K562 (cell line): ENCODE measurements around the gene ZNF577. TPM values are rescaled to one million over a fixed set of nuclear protein-coding genes. Genes with fewer than 3 reads are reported as not detected.

Experiments used
- ATAC-seq: fragments of 200-7000 bp; cut with Tn5 transposase; 3 replicates; pipeline ENCODE4 v1.9.1; 2020; ENCODE audit warnings: moderate library complexity
- BruUV-seq: library from RNA; stranded (reverse); fragments of 400-500 nt; replicated peaks from 2 replicates; lab custom pipeline; 2021; lab: Mats Ljungman, UMichigan
- CTCF ChIA-PET: fragments of 300-600 bp; formaldehyde crosslinking; extraction: SDS; loops from one replicate; lab custom pipeline; 2021; ENCODE audit warnings: low intra/inter-chr PET ratio; lab: Yijun Ruan, JAX
- POLR2A ChIA-PET: fragments of 300-600, 350-650 bp; sonication (Branson Sonifier 250); formaldehyde crosslinking; extraction: SDS; loops from one replicate; lab custom pipeline; 2021; ENCODE audit warnings: antibody characterized with exemption, inconsistent platforms; lab: Yijun Ruan, JAX
- DNase-seq, 4 experiments: peaks; one replicate each; pipeline versions ENCODE4 v3.0.0 to v3.0.0-alpha.2; 2011 to 2018; ENCODE audit warnings: low spot score in 3 of 4, mixed read lengths in 3 of 4; ENCODE audit errors: extremely low read depth in 1 of 4
- FAIRE-seq: peaks from 2 replicates; lab custom pipeline; 2011; peaks lifted over from hg19 to GRCh38; lab: Jason Lieb, UNC
- H2AFZ ChIP-seq: 2 replicates; pipeline ENCODE4 v1.6.0; 2011; ENCODE audit warnings: low read depth, low read length, control low read depth, inconsistent platforms
- H3K27ac ChIP-seq: fragments of 200-600 bp; 3 replicates; pipeline ENCODE4 v1.8.0; 2011; ENCODE audit warnings: low read depth, mild to moderate bottlenecking, control low read depth, inconsistent platforms, low read length, moderate library complexity, mixed read lengths; ENCODE audit errors: extremely low read depth
- H3K27me3 ChIP-seq, 2 experiments: fragments of 300-600 bp in 1 of 2; 2 replicates in 1 of 2; 3 replicates in 1 of 2; pipeline versions ENCODE4 v1.6.0 to v1.8.0; 2011; ENCODE audit warnings: inconsistent platforms in 2 of 2, low read length in 2 of 2, mild to moderate bottlenecking in 1 of 2, mixed read lengths in 1 of 2, moderate library complexity in 1 of 2; ENCODE audit not compliant: control insufficient read depth in 2 of 2, insufficient read depth in 2 of 2
- H3K36me3 ChIP-seq: fragments of 300-600 bp; 3 replicates; pipeline ENCODE4 v1.8.0; 2011; ENCODE audit warnings: mild to moderate bottlenecking, low read length, inconsistent platforms; ENCODE audit not compliant: control insufficient read depth, insufficient read depth
- H3K4me1 ChIP-seq, 2 experiments: fragments of 200-600 bp in 1 of 2; replicated peaks in 1 of 2; 2 replicates in 1 of 2; 3 replicates in 1 of 2; pipeline versions ENCODE4 v1.5.1 to v1.8.0; 2011; ENCODE audit warnings: inconsistent platforms in 2 of 2, low read length in 2 of 2, mild to moderate bottlenecking in 1 of 2, mixed read lengths in 1 of 2, moderate library complexity in 1 of 2; ENCODE audit not compliant: control insufficient read depth in 2 of 2, insufficient read depth in 2 of 2
- H3K4me2 ChIP-seq: 2 replicates; pipeline ENCODE4 v1.6.1; 2011; ENCODE audit warnings: low read length, control low read depth, inconsistent platforms, mixed read lengths; ENCODE audit not compliant: insufficient read depth
- H3K4me3 ChIP-seq: fragments of 200-600 bp; sonication (generic), shearing (Covaris generic); 2 replicates; pipeline ENCODE4 v1.5.1; 2016; ENCODE audit warnings: control low read depth, inconsistent platforms
- H3K79me2 ChIP-seq: fragments of 200-600 bp; 3 replicates; pipeline ENCODE4 v1.8.0; 2011; ENCODE audit warnings: low read length, inconsistent platforms; ENCODE audit not compliant: control insufficient read depth, insufficient read depth
- H3K9ac ChIP-seq, 2 experiments: 2 replicates each; pipeline versions ENCODE4 v1.6.0 to v1.6.1; 2011; ENCODE audit warnings: low read depth in 2 of 2, low read length in 2 of 2, control low read depth in 1 of 2, inconsistent platforms in 1 of 2, mild to moderate bottlenecking in 1 of 2, mixed read lengths in 1 of 2; ENCODE audit not compliant: insufficient read depth in 1 of 2
- H3K9me1 ChIP-seq: one replicate; pipeline ENCODE4 v1.6.0; 2011; ENCODE audit warnings: inconsistent platforms, mild to moderate bottlenecking, low read length, moderate library complexity; ENCODE audit not compliant: control insufficient read depth, insufficient read depth
- H3K9me3 ChIP-seq: replicated peaks from 2 replicates; pipeline ENCODE4 v1.5.1; 2011; ENCODE audit warnings: low read depth, low read length, inconsistent platforms; ENCODE audit not compliant: control insufficient read depth, insufficient read depth
- H4K20me1 ChIP-seq: replicated peaks from 2 replicates; pipeline ENCODE4 v1.6.1; 2011; ENCODE audit warnings: low read length, inconsistent platforms, mixed read lengths; ENCODE audit not compliant: control insufficient read depth, insufficient read depth
- ASH1L ChIP-seq: fragments of 450-650 bp; IDR thresholded peaks from 2 replicates; pipeline ENCODE4 v1.6.1; 2018; ENCODE audit warnings: borderline replicate concordance, mild to moderate bottlenecking, low read depth; ENCODE audit not compliant: partially characterized antibody
- CREB1 ChIP-seq, 2 experiments: sonication (generic) in 1 of 2; formaldehyde crosslinking in 1 of 2; IDR thresholded peaks; 2 replicates each; pipeline versions ENCODE4 v1.6.1 to v1.8.0; 2012 to 2022; ENCODE audit warnings: inconsistent platforms in 1 of 2, mild to moderate bottlenecking in 1 of 2, missing genetic modification reagents in 1 of 2, moderate library complexity in 1 of 2
- CSDE1 ChIP-seq, 2 experiments: fragments of 450-650 bp; IDR thresholded peaks; 2 replicates each; pipeline ENCODE4 v1.6.1; 2016; ENCODE audit warnings: mild to moderate bottlenecking in 1 of 2
- ERF ChIP-seq: fragments of 450-650 bp; formaldehyde crosslinking; IDR thresholded peaks from 2 replicates; pipeline ENCODE4 v1.4.0; 2020; ENCODE audit warnings: mild to moderate bottlenecking, mixed read lengths
- JUND ChIP-seq, 2 experiments: IDR thresholded peaks; 2 replicates in 1 of 2; 3 replicates in 1 of 2; pipeline ENCODE4 v1.6.1; 2011; ENCODE audit warnings: borderline replicate concordance in 2 of 2, low read depth in 2 of 2, low read length in 2 of 2, improper control_type of control experiment in 1 of 2, missing biosample characterization in 1 of 2, missing genetic modification characterization in 1 of 2, missing genetic modification reagents in 1 of 2
- NCOA1 ChIP-seq: fragments of 450-650 bp; IDR thresholded peaks from 2 replicates; pipeline ENCODE4 v1.6.1; 2016; ENCODE audit warnings: low read depth
- POLR2A ChIP-seq: fragments of 450-650 bp; conservative IDR thresholded peaks from 2 replicates; pipeline ENCODE4 v1.6.1; 2016
- PYGO2 ChIP-seq: fragments of 450-650 bp; IDR thresholded peaks from 2 replicates; pipeline ENCODE4 v1.6.1; 2016; ENCODE audit warnings: mild to moderate bottlenecking, missing genetic modification characterization, moderate library complexity, missing compliant biosample characterization
- SIN3B ChIP-seq: fragments of 450-650 bp; IDR thresholded peaks from 2 replicates; pipeline ENCODE4 v1.6.1; 2017; ENCODE audit warnings: low read depth, mild to moderate bottlenecking, moderate library complexity
- SPI1 ChIP-seq: IDR thresholded peaks from 2 replicates; pipeline ENCODE4 v1.6.1; 2011; ENCODE audit warnings: low read depth, low read length, control low read depth, borderline replicate concordance
- ZBTB7A ChIP-seq: IDR thresholded peaks from 2 replicates; pipeline ENCODE4 v1.6.1; 2011; ENCODE audit warnings: low read depth, mild to moderate bottlenecking, low read length, moderate library complexity, borderline replicate concordance; ENCODE audit not compliant: control insufficient read depth
- WGBS: fragments of 100-300 bp; shearing (Covaris generic); methylation state at CpG from one replicate; pipeline ENCODE4 v1.1.6; 2016; ENCODE audit warnings: low coverage, mixed read lengths; ENCODE audit not compliant: insufficient coverage; ENCODE audit errors: missing lambda C conversion rate; 5-methylcytosine and 5-hydroxymethylcytosine counted together
- in situ Hi-C: fragments of 300-500 bp; cut with MboI; formaldehyde crosslinking; loops from 4 replicates; pipeline ENCODE4 v1.15.0; 2018; ENCODE audit warnings: inconsistent platforms, mixed read lengths
- intact Hi-C: fragments of 100-400 bp; cut with micrococcal nuclease; formaldehyde crosslinking; loops from 2 replicates; pipeline ENCODE4 v1.14.2; 2022
- polyA plus RNA-seq, 8 experiments: library from polyadenylated mRNA; depleted of rRNA in 4 of 8; stranded (reverse) in 5 of 8; unstranded in 3 of 8; fragments of >200 nt; fragmentation: Nextera tagmentation in 2 of 8; fragmentation: Illumina TruSeq in 1 of 8; extraction: Ambion mirVana in 2 of 8; extraction: Trizol in 1 of 8; gene quantifications; 2 replicates each; pipeline versions ENCODE4 v1.2.1 to v1.2.3, GENCODE V29; 2011 to 2014; ENCODE audit warnings: inconsistent platforms in 1 of 8, missing spikeins in 1 of 8
- total RNA-seq, 7 experiments: library from RNA; depleted of rRNA in 6 of 7; stranded (reverse); fragments of >200 nt in 6 of 7; fragmentation: Illumina TruSeq in 2 of 7; extraction: Trizol in 2 of 7; gene quantifications; 2 replicates each; pipeline versions ENCODE4 v1.2.1 to v1.2.3, GENCODE V29; 2011 to 2021; ENCODE audit warnings: low replicate concordance in 1 of 7
- TF ChIP-seq, protein P1 (sequence below): fragments of 200-800 bp; sonication (Bioruptor generic); IDR thresholded peaks from 2 replicates; pipeline ENCODE4 v1.6.1; 2017; ENCODE audit warnings: missing genetic modification characterization, missing compliant biosample characterization
- TF ChIP-seq, protein P2 (sequence below): fragments of 450-650 bp; IDR thresholded peaks from 2 replicates; pipeline ENCODE4 v1.7.0; 2016; ENCODE audit warnings: borderline replicate concordance
- TF ChIP-seq, protein P3 (sequence below): fragments of 450-650 bp; formaldehyde crosslinking; IDR thresholded peaks from 2 replicates; pipeline ENCODE4 v1.4.0; 2020; ENCODE audit warnings: mild to moderate bottlenecking, mixed read lengths

ZNF577 gene
- total and polyA plus RNA-seq, 9 of the 15 experiments (the other 6 are each of a cell fraction or from before 2014, with no cell fraction given), result 1.3 to 12.7 (median 7.0) TPM

DNA sequence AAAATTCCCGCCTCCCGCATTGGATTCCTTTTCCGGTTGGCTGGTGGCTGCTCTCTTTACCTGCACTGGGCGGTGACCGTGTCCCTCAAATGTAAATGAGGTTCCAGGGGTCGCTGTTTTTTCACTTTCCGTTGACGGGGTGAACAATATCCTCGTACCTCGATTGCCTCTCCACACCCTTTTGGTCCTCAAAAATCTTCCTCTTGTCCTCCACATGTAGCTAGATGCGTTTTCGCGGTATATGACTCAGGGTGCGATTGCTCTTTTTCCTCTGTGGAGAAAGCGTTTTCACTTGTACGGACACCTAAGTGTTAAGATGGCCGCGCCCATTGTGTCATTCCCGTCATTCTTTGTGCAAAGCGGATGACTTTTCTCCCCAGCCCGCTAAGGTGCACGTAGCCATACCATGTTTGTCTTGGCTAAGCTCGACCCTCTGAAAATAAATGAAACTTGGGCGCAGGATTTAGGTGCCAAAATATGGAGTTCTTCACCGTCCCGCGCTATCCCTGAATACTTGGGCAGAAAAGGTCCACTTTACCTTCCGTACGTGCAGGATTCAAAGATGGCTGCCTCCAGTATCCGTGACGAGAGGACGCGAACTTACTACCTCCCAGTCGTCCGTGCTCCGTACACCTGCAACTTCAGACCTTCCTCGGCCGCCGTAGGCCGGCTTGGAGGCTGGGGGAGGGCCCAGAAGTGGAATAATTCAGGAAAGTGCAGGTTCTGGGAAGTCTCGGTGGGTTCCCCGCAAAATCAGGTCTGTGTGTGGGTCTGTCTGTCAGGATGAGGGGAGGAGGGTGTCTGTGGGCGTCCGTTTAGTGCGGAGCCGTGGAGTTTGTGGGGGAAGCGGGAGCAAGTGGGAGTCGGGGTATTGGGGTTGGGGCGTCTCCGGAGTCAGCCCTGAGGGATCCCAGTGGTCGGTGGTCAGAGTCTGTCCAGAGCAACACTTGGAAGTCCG, 39.3 kb upstream of the ZNF577 start, which contains the start of gene ZNF613:
Gene ZNF613, plus strand, starts transcription at position 689 of the 958 bp plus-strand sequence. CDS start 8,749 bp downstream, outside the sequence.
- Histone ChIP-seq H3K9ac (peak within 1 kb of the TSS; percentile 83 to 84), H4K20me1 (no peaks in the 10 kb centered on the region), H3K36me3 (no peaks in the 10 kb centered on the region), H3K4me1 (no peaks in the 10 kb centered on the region; a peak in 2 of 5 replicates), H3K9me3 (peaks cover 19% of the 10 kb centered on the region), H3K4me2 (peak within 1 kb of the TSS; percentile 91), H3K9me1 (no peaks in the 10 kb centered on the region), H3K27ac (peak within 1 kb of the TSS; percentile 82), H3K4me3 (peak within 1 kb of the TSS; percentile 68), H3K27me3 (no peaks in the 10 kb centered on the region), H2AFZ (peak within 1 kb of the TSS; percentile 98), H3K79me2 (peaks cover 11% of the 10 kb centered on the region; the same call in 2 of the 3 replicates)
- ChIA-PET CTCF (interaction anchor here (0.6 kb wide), 1 partner anchor 167 kb away, joined by 3 read pairs; no protein-coding TSS in a partner anchor), POLR2A (interaction anchor here (0.5 kb wide), 1 partner anchor 8 kb away, joined by 3 read pairs; no protein-coding TSS in a partner anchor)
- DNase-seq, result peak; percentile 90 to 95 (median 91)
- intact Hi-C loops, result no loop called here
- BruUV-seq, result no TSS peak
- peak; percentile 97 for ATAC-seq
- peak; percentile 97 for FAIRE-seq
- 2% methylated on average over 50 of the region's 52 CpGs for WGBS
- in situ Hi-C loops, result no loop called here
- 0 out of 2 replicates have a peak, but pooled peaks have one; percentile 36 for TF ChIP-seq ERF (CRISPR knock-in tag)
- 0 out of 2 replicates have a peak, but pooled peaks have one; percentile 61 for TF ChIP-seq ZBTB7A
- peak; percentile 60; the same call in 1 of the 2 replicates for TF ChIP-seq CREB1 (IDR thresholded peaks at IDR 0.05)
- TF ChIP-seq CREB1 (CRISPR knock-in tag; IDR thresholded peaks at IDR 0.05), result peak; percentile 35; the same call in 1 of the 2 replicates
- TF ChIP-seq, protein P1, sequence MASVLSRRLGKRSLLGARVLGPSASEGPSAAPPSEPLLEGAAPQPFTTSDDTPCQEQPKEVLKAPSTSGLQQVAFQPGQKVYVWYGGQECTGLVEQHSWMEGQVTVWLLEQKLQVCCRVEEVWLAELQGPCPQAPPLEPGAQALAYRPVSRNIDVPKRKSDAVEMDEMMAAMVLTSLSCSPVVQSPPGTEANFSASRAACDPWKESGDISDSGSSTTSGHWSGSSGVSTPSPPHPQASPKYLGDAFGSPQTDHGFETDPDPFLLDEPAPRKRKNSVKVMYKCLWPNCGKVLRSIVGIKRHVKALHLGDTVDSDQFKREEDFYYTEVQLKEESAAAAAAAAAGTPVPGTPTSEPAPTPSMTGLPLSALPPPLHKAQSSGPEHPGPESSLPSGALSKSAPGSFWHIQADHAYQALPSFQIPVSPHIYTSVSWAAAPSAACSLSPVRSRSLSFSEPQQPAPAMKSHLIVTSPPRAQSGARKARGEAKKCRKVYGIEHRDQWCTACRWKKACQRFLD (CRISPR knock-in tag), result peak; percentile 80
- TF ChIP-seq, protein P2, sequence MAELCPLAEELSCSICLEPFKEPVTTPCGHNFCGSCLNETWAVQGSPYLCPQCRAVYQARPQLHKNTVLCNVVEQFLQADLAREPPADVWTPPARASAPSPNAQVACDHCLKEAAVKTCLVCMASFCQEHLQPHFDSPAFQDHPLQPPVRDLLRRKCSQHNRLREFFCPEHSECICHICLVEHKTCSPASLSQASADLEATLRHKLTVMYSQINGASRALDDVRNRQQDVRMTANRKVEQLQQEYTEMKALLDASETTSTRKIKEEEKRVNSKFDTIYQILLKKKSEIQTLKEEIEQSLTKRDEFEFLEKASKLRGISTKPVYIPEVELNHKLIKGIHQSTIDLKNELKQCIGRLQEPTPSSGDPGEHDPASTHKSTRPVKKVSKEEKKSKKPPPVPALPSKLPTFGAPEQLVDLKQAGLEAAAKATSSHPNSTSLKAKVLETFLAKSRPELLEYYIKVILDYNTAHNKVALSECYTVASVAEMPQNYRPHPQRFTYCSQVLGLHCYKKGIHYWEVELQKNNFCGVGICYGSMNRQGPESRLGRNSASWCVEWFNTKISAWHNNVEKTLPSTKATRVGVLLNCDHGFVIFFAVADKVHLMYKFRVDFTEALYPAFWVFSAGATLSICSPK, result no peak
- no peak for TF ChIP-seq SPI1
- TF ChIP-seq NCOA1, result peak; percentile 52; the same call in 1 of the 2 replicates
- TF ChIP-seq PYGO2 (tag), result no peak
- TF ChIP-seq SIN3B, result no peak
- TF ChIP-seq ASH1L, result peak; percentile 6
- peak; percentile 62 for TF ChIP-seq POLR2A
- 0 out of 2 replicates have a peak, but pooled peaks have one; percentile 27 for TF ChIP-seq JUND (IDR thresholded peaks at IDR 0.05; ENCODE audit: borderline replicate concordance, low read depth, low read length)
- peak; percentile 40; the same call in 2 of the 3 replicates for TF ChIP-seq JUND (tag; IDR thresholded peaks at IDR 0.05; ENCODE audit: borderline replicate concordance, low read depth, low read length)
- TF ChIP-seq CSDE1 (IDR thresholded peaks at IDR 0.05), result peak in 1 of 2 experiments; percentile 94; a peak in 2 of 4 replicates
- TF ChIP-seq, protein P3, sequence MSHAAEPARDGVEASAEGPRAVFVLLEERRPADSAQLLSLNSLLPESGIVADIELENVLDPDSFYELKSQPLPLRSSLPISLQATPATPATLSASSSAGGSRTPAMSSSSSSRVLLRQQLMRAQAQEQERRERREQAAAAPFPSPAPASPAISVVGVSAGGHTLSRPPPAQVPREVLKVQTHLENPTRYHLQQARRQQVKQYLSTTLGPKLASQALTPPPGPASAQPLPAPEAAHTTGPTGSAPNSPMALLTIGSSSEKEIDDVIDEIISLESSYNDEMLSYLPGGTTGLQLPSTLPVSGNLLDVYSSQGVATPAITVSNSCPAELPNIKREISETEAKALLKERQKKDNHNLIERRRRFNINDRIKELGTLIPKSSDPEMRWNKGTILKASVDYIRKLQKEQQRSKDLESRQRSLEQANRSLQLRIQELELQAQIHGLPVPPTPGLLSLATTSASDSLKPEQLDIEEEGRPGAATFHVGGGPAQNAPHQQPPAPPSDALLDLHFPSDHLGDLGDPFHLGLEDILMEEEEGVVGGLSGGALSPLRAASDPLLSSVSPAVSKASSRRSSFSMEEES (CRISPR knock-in tag), result no peak
